Skeletal muscle satellite cell (primary cell): ENCODE measurements around the gene ENSA.
"Not testable (repeated sequence)": the region's sequence is repeated elsewhere in the genome, so short reads cannot be mapped to it uniquely, and the experiment has no call there.

Experiments
- H3K27me3 ChIP-seq: 2 replicates; pipeline ENCODE4 v1.7.0; 2013; ENCODE audit warnings: low read length; ENCODE audit not compliant: control insufficient read depth, insufficient read depth
- H3K36me3 ChIP-seq: 2 replicates; pipeline ENCODE4 v1.7.0; 2013; ENCODE audit warnings: mild to moderate bottlenecking, control low read depth, low read length; ENCODE audit not compliant: insufficient read depth
- H3K4me1 ChIP-seq: 2 replicates; pipeline ENCODE4 v1.7.0; 2013; ENCODE audit warnings: low read length; ENCODE audit not compliant: control insufficient read depth, insufficient read depth
- H3K4me2 ChIP-seq: 2 replicates; pipeline ENCODE4 v1.7.0; 2013; ENCODE audit warnings: mild to moderate bottlenecking, low read length
- H3K4me3 ChIP-seq: 2 replicates; pipeline ENCODE4 v1.7.0; 2013; ENCODE audit warnings: low read length
- H3K9ac ChIP-seq: 2 replicates; pipeline ENCODE4 v1.7.0; 2013; ENCODE audit warnings: mild to moderate bottlenecking, low read depth, low read length, moderate library complexity
- H3K9me3 ChIP-seq: replicated peaks from 2 replicates; pipeline ENCODE4 v1.7.0; 2013; ENCODE audit warnings: mild to moderate bottlenecking, control low read depth, low read length

ENSA gene

GRCh38 chr1:150603711-150604110 lies 25.7 kb downstream of the ENSA start:
- peaks cover 23% of the 10 kb centered on the region for H3K4me1 ChIP-seq
- no peaks in the 10 kb centered on the region for H3K36me3 ChIP-seq
- peak overlapping the region; percentile 79 for H3K9ac ChIP-seq

GRCh38 chr1:150602372-150602771 lies 27.0 kb downstream of the ENSA start:
- H3K4me1 ChIP-seq: peaks cover 23% of the 10 kb centered on the region
- not testable (repeated sequence) for H3K36me3 ChIP-seq, H3K4me2 ChIP-seq, H3K9me3 ChIP-seq, H3K9ac ChIP-seq, H3K4me3 ChIP-seq, H3K27me3 ChIP-seq

More at GRCh38 chr1:150603711-150604110, 25.7 kb downstream of the ENSA start:
- Histone ChIP-seq H3K27me3 (no peaks in the 10 kb centered on the region), H3K4me2 (no peak overlapping the region), H3K4me3 (no peak overlapping the region), H3K9me3 (no peaks in the 10 kb centered on the region)

DNA sequence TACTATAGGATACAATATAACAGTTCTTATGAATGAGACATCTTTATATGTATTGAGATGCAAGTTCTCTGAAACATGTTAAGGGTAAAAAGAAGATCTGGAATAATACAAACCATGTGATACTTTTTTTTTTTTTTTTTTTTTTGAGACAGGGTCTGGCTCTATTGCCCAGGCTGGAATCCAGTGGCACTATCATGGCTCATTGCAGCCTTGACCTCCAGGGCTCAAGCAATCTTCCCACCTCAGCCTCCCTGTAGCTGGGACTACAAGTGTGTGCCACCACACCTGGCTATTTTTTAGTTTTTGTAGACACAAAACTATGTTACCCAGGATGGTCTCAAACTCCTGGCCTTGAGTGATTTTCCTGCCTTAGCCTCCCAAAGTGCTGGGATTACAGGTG lies 27.9 kb downstream of the ENSA start:
- Histone ChIP-seq H3K9ac (no peak overlapping the region), H3K27me3 (no peaks in the 10 kb centered on the region), H3K4me1 (peaks cover 23% of the 10 kb centered on the region), H3K4me3 (no peak overlapping the region), H3K9me3 (no peaks in the 10 kb centered on the region), H3K36me3 (no peaks in the 10 kb centered on the region), H3K4me2 (no peak overlapping the region)

GRCh38 chr1:150598346-150598745 lies 31.1 kb downstream of the ENSA start:
- not testable (repeated sequence) for H3K4me2 ChIP-seq, H3K36me3 ChIP-seq, H3K4me3 ChIP-seq, H3K9ac ChIP-seq, H3K9me3 ChIP-seq, H3K27me3 ChIP-seq
- peaks cover 10% of the 10 kb centered on the region for H3K4me1 ChIP-seq

- Histone ChIP-seq H3K9me3 (no peaks in the 10 kb centered on the region), H3K4me1 (peaks cover 7% of the 10 kb centered on the region), H3K9ac (no peak overlapping the region), H3K4me3 (no peak overlapping the region), H3K4me2 (no peak overlapping the region), H3K27me3 (no peaks in the 10 kb centered on the region), H3K36me3 (no peaks in the 10 kb centered on the region)
Measured at GRCh38 chr1:150596976-150597375, 32.4 kb downstream of the ENSA start.

- H3K4me3 ChIP-seq: no peak overlapping the region
- H3K9ac ChIP-seq: no peak overlapping the region
- peaks cover 7% of the 10 kb centered on the region for H3K4me1 ChIP-seq
- H3K36me3 ChIP-seq: no peaks in the 10 kb centered on the region
- no peak overlapping the region for H3K4me2 ChIP-seq
- H3K9me3 ChIP-seq: no peaks in the 10 kb centered on the region
- H3K27me3 ChIP-seq: no peaks in the 10 kb centered on the region
Measured at GRCh38 chr1:150596095-150596892, 33.1 kb downstream of the ENSA start.

DNA sequence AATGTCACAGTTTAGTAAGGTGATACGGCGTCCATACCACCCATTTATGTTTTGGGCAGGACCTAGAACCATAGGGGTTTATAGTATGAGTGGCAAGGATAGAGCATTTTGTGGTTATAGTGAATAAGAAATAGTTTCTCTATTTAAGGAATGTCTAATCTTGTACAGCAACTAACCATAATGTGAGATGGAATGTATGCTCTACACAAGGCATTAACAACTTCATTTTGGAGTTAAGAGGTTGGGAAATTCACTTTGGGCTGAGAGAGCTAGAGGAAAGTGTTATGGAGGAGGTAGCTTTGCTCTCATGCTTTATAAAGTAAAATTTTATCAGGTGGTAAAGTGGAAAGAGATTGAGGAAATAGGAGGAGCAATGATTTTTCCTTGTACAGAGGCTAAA lies 47.0 kb downstream of the ENSA start:
- Histone ChIP-seq H3K9ac (no peak overlapping the region), H3K4me3 (no peak overlapping the region), H3K36me3 (peaks cover 17% of the 10 kb centered on the region), H3K27me3 (no peaks in the 10 kb centered on the region), H3K4me1 (peaks cover 10% of the 10 kb centered on the region), H3K9me3 (no peaks in the 10 kb centered on the region), H3K4me2 (no peak overlapping the region)

DNA sequence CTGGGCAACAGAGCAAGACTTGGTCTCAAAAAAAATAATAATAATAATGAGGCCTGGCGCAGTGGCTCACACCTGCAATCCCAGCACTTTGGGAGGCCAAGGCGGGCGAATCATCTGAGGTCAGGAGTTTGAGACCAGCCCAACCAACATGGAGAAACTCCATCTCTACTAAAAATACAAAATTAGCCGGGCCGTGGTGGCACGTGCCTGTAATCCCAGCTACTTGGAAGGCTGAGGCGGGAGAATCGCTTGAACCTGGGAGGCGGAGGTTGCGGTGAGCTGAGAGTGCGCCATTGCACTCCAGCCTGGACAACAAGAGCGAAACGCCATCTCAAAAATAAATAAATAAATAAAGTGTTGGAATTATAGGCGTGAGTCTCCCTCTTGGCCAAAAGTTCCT lies 47.5 kb downstream of the ENSA start:
- not testable (repeated sequence) for H3K4me3 ChIP-seq, H3K4me2 ChIP-seq, H3K9ac ChIP-seq, H3K27me3 ChIP-seq, H3K9me3 ChIP-seq, H3K4me1 ChIP-seq
- H3K36me3 ChIP-seq: peaks cover 21% of the 10 kb centered on the region

- H3K27me3 ChIP-seq, H3K9ac ChIP-seq, H3K9me3 ChIP-seq, H3K4me3 ChIP-seq, H3K4me1 ChIP-seq, H3K4me2 ChIP-seq: not testable (repeated sequence)
- H3K36me3 ChIP-seq: peaks cover 27% of the 10 kb centered on the region
Measured at GRCh38 chr1:150581437-150581836, 48.0 kb downstream of the ENSA start.

DNA sequence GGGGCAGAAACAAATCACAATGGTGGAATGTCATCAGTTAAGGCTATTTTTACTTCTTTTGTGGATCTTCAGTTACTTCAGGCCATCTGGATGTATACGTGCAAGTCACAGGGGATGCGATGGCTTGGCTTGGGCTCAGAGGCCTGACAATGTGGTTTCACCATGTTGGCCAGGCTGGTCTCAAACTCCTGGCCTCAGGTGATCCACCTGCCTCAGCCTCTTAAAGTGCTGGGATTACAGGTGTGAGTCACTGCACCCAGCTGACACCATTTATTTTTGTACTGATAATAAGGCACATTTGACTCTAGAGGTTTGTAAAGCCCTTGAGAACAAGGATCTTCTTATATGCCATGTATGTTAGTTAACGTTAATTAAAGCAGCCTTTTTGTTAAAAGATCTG lies 48.4 kb downstream of the ENSA start:
- H3K4me3 ChIP-seq, H3K9me3 ChIP-seq, H3K4me2 ChIP-seq, H3K27me3 ChIP-seq, H3K4me1 ChIP-seq, H3K9ac ChIP-seq: not testable (repeated sequence)
- peaks cover 31% of the 10 kb centered on the region for H3K36me3 ChIP-seq

DNA sequence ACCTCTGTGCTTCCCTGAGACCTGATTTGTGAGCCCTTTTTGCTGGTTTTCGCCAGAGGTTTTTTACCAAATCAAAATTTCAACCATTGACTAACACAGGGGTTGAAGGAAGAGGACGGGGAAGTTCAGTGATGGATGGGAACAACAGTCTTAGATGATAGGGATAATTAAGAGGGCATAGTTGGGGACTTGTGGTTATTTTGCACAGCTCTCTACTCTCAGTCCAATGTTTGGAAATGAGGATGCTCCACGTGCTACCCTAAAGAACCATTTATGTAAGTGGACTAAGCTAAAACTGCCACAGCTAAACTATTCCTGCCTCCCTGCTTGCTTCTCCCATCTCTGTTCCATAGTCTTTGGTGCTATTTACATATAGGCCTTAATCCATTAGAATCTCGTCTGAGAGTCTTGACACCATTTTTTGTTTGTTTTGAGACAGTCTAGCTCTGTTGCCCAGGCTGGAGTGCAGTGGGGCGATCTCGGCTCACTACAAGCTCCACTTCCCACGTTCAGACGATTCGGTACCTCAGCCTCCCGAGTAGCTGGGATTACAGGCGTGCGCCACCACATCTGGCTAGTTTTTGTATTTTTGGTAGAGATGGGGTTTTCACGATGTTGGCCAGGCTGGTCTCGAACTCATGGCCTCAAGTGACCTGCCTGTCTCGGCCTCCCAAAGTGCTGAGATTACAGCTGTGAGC lies 49.3 kb downstream of the ENSA start:
- H3K27me3 ChIP-seq: no peaks in the 10 kb centered on the region
- no peaks in the 10 kb centered on the region for H3K9me3 ChIP-seq
- peak overlapping the region; percentile 93 for H3K4me2 ChIP-seq
- H3K4me1 ChIP-seq: peaks cover 10% of the 10 kb centered on the region
- H3K9ac ChIP-seq: peak overlapping the region; percentile 96
- peaks cover 40% of the 10 kb centered on the region for H3K36me3 ChIP-seq
- peak overlapping the region; percentile 70 for H3K4me3 ChIP-seq
